G401.6 (cell line): ENCODE results near the gene CFAP61.
"Not testable (repeated sequence)": the region's sequence is repeated elsewhere in the genome, so short reads cannot be mapped to it uniquely, and the experiment has no call there.

Source experiments
- FAIRE-seq: peaks from 2 replicates; lab custom pipeline; 2012; peaks lifted over from hg19 to GRCh38; lab: Jason Lieb, UNC

The CFAP61 gene

GRCh38 chr20:20089939-20090338, 37.6 kb downstream of the CFAP61 start:
- FAIRE-seq, result no peak

- FAIRE-seq, result no peak
Measured at GRCh38 chr20:20092827-20093226, 40.5 kb downstream of the CFAP61 start.

GRCh38 chr20:20094410-20094809, 42.1 kb downstream of the CFAP61 start:
- no peak for FAIRE-seq

GRCh38 chr20:20095114-20095872, 43.0 kb downstream of the CFAP61 start:
- FAIRE-seq, result no peak

- FAIRE-seq, result no peak
Measured at GRCh38 chr20:20096421-20096820, 44.1 kb downstream of the CFAP61 start.

- no peak for FAIRE-seq
Measured at GRCh38 chr20:20100881-20101280, 48.5 kb downstream of the CFAP61 start.

- no peak for FAIRE-seq
Measured at GRCh38 chr20:20102163-20102562, 49.8 kb downstream of the CFAP61 start.

GRCh38 chr20:20102716-20103258, 50.5 kb downstream of the CFAP61 start:
- no peak for FAIRE-seq

GRCh38 chr20:20103486-20103885, 51.2 kb downstream of the CFAP61 start:
- FAIRE-seq, result no peak

GRCh38 chr20:20123187-20123586, 70.9 kb downstream of the CFAP61 start:
- not testable (repeated sequence) for FAIRE-seq

- FAIRE-seq, result no peak
Measured at GRCh38 chr20:20130399-20130798, 78.1 kb downstream of the CFAP61 start.

GRCh38 chr20:20134941-20135575, 82.7 kb downstream of the CFAP61 start:
- FAIRE-seq, result no peak

GRCh38 chr20:20136313-20136712, 84.0 kb downstream of the CFAP61 start:
- no peak for FAIRE-seq

- no peak for FAIRE-seq
Measured at GRCh38 chr20:20137851-20138250, 85.5 kb downstream of the CFAP61 start.

- FAIRE-seq, result no peak
Measured at GRCh38 chr20:20138301-20139064, 86.2 kb downstream of the CFAP61 start.

GRCh38 chr20:20139403-20139802, 87.1 kb downstream of the CFAP61 start:
- no peak for FAIRE-seq

- no peak for FAIRE-seq
Measured at GRCh38 chr20:20143165-20143564, 90.8 kb downstream of the CFAP61 start.

GRCh38 chr20:20143646-20144045, 91.3 kb downstream of the CFAP61 start:
- no peak for FAIRE-seq

- no peak for FAIRE-seq
Measured at GRCh38 chr20:20148779-20149178, 96.4 kb downstream of the CFAP61 start.

- no peak for FAIRE-seq
Measured at GRCh38 chr20:20150241-20150640, 97.9 kb downstream of the CFAP61 start.

GRCh38 chr20:20160520-20160919, 108.2 kb downstream of the CFAP61 start:
- no peak for FAIRE-seq

- FAIRE-seq, result no peak
Measured at GRCh38 chr20:20161611-20162010, 109.3 kb downstream of the CFAP61 start.

GRCh38 chr20:20167698-20168097, 115.4 kb downstream of the CFAP61 start:
- FAIRE-seq, result no peak
